Anterior cingulate cortex (tissue), 58 donors: ENCODE results near the gene SPSB2.
"Not testable (repeated sequence)": the region's sequence is repeated elsewhere in the genome, so short reads cannot be mapped to it uniquely, and the experiment has no call there.

ENCODE experiments used
- DNase-seq, 58 donors: peaks; one replicate each; lab custom pipeline; 2025; lab: John Stamatoyannopoulos, UW

SPSB2 gene

DNA sequence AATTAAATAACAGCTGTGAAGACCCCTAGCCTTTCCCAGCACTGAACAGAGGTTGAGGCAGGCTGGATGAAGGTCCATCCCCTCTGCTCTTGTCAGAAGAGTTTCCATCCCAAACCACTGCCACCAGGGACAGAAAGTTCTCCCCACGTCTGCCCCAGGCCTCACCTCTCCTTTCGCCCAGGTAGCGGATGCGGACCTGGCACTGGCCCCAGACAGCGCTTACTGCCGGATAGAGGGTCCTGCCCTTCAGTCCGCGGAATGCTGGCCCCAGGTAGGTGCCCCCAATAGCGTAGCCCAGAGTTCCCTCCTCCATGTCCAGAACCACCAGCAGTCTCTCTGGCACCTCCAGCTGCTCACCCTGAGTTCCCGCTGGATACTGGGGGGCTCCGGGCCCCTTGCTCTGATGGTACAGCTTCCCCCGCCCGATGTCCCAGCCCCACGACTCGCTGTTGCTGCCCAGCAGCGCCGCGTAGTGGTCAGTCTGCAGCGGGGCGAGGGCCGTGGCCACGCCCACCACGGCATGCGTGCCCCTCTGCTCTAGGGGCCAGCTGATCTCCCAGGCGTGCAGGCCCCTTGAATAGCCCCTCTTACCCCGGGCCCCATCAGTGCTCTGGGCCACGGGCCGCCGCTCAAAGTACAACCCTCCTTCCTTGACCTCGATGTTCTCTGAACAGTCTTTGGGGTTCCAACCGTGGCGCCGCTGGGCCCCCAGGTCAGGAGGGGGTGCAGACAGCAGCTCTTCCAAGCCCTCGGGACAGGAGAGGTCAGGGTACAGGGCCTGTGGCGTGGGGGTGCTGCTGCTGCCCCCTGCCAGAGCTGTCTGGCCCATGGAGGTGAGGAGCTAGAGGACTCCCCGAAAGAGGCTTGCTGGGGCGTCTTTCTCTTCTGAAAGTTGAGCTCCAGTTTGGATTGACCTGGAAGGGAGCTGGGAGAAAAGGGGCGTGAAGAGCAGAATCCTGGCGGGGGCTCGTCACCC, 742 bp downstream of the SPSB2 start:
- peak in 57 of 58 donors; percentile 3 to 82 (median 65) for DNase-seq

DNA sequence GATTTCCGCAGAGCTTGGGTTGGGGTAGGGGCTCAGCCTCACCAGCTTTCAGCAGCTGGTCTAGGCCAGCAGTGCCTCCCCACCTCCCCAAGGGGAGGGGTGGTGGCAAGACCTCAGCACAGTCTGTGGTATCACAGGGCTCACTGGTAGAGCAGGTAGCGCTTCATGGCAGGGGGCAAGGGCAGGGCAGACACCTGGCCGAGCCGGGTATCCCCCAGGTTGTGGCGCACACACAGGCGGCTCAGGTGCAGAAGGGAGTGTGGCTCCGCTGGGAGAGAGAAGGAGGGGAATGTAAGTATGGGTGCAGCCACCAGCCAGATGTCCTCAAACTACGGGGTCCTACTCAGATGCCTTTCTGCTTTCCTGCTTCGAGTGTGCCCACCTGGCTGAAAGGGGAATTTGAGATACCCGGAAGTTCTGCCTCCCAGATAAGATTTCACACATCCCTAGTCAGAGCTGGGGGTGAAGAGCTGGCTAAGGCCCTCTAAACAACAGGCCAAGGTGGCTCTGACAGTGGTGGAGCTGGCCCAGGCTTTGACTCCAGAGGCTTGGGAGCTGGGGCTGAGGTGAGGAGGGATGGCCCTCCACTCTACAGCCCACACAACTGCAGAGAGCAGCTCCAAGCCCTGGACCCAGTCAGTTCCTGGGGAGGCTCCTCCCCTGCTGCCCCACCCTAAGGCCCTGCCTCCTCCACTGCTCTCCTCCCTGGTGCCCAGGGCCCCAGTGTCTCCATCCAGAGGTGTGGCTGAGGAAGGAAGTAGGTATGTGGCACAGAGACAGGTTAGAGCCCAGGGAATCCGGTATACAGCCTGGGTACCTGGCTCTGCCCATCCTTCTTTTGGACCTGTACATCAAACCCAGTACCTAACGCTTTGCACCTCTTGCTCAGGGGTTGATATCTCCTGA, 1.8 kb downstream of the SPSB2 start:
- DNase-seq, result peak in 6 of 58 donors; percentile 6 to 10 (median 8)

DNA sequence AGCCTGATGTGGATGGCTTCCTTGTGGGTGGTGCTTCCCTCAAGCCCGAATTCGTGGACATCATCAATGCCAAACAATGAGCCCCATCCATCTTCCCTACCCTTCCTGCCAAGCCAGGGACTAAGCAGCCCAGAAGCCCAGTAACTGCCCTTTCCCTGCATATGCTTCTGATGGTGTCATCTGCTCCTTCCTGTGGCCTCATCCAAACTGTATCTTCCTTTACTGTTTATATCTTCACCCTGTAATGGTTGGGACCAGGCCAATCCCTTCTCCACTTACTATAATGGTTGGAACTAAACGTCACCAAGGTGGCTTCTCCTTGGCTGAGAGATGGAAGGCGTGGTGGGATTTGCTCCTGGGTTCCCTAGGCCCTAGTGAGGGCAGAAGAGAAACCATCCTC, 2.8 kb downstream of the SPSB2 start:
- DNase-seq, result not testable (repeated sequence)

- DNase-seq, result peak in 53 of 58 donors; percentile 4 to 82 (median 49)
Measured at GRCh38 chr12:6869049-6870021, 3.8 kb downstream of the SPSB2 start.

DNA sequence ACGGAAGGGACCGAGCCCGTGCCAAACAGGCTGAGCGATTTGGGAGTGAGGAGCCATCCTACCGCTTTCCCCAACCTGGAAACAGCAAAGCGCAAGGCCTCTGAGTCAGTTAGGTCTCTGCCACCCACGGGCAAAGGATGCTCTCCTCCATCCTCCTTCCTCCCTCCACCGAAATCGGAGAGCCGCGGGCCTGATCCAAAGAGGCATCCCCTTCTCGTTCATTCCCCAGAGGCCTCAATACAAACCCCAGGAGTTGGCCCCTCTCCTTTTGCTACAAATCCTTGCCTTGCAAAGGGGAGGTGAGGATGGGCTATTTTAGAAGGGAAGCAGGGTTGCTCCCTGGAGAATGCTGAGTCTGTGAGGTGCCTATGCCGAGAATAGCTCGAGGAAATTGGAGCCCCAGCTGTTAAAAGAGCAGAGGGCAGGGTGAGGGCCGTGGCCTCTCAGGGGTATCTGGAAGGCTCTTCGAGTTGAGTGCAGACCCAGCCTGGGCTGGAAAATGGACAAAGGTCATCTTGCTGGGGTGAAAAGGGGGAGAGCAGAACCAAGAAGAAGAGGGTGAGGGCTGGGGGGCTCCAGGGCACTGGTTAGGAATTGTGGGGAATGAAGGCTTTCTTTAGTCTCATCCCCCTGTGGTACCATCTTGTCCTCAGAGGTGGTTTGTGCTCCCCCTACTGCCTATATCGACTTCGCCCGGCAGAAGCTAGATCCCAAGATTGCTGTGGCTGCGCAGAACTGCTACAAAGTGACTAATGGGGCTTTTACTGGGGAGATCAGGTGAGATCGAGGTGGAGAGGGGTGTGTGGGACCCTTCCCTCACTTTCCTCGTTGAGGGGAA, 4.7 kb downstream of the SPSB2 start:
- peak in 7 of 58 donors; percentile 3 to 58 (median 17) for DNase-seq

DNA sequence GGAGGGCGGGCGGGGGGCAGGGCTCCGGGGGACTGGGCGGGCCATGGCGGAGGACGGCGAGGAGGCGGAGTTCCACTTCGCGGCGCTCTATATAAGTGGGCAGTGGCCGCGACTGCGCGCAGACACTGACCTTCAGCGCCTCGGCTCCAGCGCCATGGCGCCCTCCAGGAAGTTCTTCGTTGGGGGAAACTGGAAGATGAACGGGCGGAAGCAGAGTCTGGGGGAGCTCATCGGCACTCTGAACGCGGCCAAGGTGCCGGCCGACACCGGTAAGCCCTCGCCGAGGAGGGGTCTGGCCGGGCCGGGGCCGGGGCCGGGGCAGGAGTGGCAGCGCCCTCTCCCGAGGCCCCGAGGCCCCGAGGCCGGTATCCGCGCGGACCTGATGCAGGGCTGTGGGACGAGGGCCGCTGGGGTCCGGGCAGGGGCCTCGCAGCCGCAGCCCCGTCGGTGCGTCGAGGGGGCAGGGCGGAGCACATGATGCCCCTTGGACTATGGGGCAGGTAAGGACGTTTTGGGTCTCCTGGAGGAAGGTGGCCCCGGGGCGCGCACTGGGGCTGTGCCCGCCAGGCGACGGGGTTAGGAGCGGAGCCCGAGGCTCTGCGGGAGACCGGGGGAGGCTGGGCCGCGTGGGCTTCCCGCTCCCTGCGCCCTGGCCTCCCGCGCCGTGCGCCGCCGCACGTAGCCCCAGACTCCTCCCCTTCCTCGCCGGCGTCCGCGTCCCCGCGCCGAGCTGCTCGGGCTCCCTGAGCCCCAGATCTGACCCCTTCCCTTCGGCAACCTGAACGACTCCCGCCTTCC, 5.5 kb downstream of the SPSB2 start, which contains the start of gene TPI1:
Gene TPI1, plus strand, starts transcription at position 119 of the 798 bp plus-strand sequence. Its CDS starts 36 bp downstream, at position 155.
- DNase-seq, result peak in 57 of 58 donors; percentile 15 to 92 (median 80)

GRCh38 chr12:6866920-6867412, 6.1 kb downstream of the SPSB2 start:
- peak in 15 of 58 donors; percentile 22 to 81 (median 56) for DNase-seq

GRCh38 chr12:6866163-6866919, 6.8 kb downstream of the SPSB2 start:
- no peak for DNase-seq

- not testable (repeated sequence) for DNase-seq
Measured at GRCh38 chr12:6865307-6865706, 7.8 kb downstream of the SPSB2 start.

DNA sequence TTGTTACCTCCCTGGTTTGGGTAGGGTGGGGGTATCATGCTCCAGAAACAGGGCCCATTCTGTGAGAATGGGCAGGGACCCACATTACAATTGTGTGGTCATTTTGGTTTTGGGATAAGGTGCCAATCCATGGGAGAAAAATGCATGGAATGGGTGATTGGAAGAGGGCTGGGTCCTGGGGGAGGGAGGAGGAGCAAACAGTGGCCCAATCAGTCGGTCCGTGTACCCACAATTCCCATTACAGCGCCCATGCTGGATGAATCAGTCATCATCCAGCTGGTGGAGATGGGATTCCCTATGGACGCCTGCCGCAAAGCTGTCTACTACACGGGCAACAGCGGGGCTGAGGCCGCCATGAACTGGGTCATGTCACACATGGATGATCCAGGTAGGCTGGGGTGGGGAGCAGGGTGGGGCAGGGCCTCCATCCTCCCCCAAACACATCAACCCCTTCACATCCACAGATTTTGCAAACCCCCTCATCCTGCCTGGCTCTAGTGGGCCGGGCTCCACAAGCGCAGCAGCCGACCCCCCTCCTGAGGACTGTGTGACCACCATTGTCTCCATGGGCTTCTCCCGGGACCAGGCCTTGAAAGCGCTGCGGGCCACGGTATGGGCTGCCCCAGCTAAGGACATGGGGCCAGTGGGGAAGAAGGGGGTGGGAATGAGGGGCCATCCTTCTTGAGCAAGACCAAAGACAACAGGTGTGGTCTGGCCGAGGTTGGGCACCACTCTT, 9.3 kb downstream of the SPSB2 start:
- DNase-seq, result no peak

- no peak for DNase-seq
Measured at GRCh38 chr12:6863033-6863432, 10.1 kb downstream of the SPSB2 start.

DNA sequence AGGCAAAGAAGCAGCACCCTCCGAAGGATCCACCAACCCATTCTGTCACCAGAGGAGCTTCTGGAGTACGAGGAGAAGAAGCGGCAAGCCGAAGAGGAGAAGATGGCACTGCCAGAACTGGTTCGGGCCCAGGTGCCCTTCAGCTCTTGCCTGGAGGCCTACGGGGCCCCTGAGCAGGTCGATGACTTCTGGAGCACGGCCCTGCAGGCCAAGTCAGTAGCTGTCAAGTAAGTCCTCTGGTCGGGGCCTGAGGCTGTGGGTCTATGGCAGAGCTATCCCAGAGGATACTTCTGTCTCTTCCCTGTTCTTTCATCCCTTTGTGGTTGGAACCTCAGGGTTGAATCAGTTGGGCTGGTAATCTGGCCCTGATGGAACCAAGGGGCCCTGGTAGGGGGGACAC, 11.7 kb downstream of the SPSB2 start:
- DNase-seq, result no peak

DNA sequence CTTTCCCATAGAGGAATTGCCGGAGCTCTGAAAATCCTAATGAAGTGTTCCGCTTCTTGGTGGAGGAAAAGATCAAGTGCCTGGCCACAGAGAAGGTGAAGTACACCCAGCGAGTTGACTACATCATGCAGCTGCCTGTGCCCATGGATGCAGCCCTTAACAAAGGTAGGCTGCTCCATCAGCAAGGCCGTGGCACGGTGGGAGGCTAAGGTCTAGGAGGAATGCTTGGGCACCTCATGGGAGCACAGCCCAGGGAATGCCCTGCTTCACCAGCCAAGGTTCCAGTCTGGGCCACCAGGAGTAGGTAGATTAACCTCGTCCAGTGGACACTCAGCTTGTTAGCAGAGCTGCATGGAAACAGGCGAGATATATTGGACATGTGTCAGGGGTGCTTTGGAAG, 12.2 kb downstream of the SPSB2 start:
- no peak for DNase-seq

GRCh38 chr12:6860116-6860515, 13.0 kb downstream of the SPSB2 start:
- no peak for DNase-seq

GRCh38 chr12:6858799-6859198, 14.3 kb downstream of the SPSB2 start:
- DNase-seq, result no peak

- no peak for DNase-seq
Measured at GRCh38 chr12:6855322-6855721, 17.8 kb downstream of the SPSB2 start.
